H1 (cell line): ENCODE results near the gene LYL1. TPM values are rescaled to one million over a fixed set of nuclear protein-coding genes. Genes with fewer than 3 reads are reported as not detected.

Experiments
- CTBP2 ChIP-seq: IDR thresholded peaks from 2 replicates; pipeline ENCODE4 v1.7.0; 2011; ENCODE audit warnings: borderline replicate concordance, mild to moderate bottlenecking, moderate library complexity, mixed read lengths, low read length; ENCODE audit not compliant: insufficient read depth, insufficient read length
- HDAC2 ChIP-seq, 2 experiments: fragments of 300-600 bp in 1 of 2; sonication (generic) in 1 of 2; IDR thresholded peaks; 2 replicates each; pipeline ENCODE4 v1.6.1; 2011 to 2012; ENCODE audit warnings: low read depth in 2 of 2, low read length in 2 of 2, mild to moderate bottlenecking in 2 of 2, moderate library complexity in 2 of 2, borderline replicate concordance in 1 of 2, inconsistent platforms in 1 of 2
- SAP30 ChIP-seq: fragments of 300-600 bp; sonication (generic); IDR thresholded peaks from 2 replicates; pipeline ENCODE4 v1.7.1; 2012; ENCODE audit warnings: low read length, moderate library complexity, mild to moderate bottlenecking, inconsistent platforms; ENCODE audit not compliant: insufficient read depth, insufficient replicate concordance
- SIN3A ChIP-seq, 2 experiments: IDR thresholded peaks in 1 of 2; conservative IDR thresholded peaks in 1 of 2; 2 replicates each; pipeline ENCODE4 v1.6.1; 2011 to 2012; ENCODE audit warnings: low read length in 2 of 2, improper control_type of control experiment in 1 of 2, low read depth in 1 of 2, mild to moderate bottlenecking in 1 of 2
- polyA plus RNA-seq, 7 experiments: library from polyadenylated mRNA; depleted of rRNA in 3 of 7; stranded (reverse) in 5 of 7; unstranded in 2 of 7; fragments of >200 nt in 5 of 7; fragments of 200-250 nt in 2 of 7; gene quantifications; 1 replicate in 5 of 7; 2 replicates in 1 of 7; 4 replicates in 1 of 7; pipeline versions ENCODE4 v1.2.1 to v1.2.3, GENCODE V29; 2011 to 2013; ENCODE audit warnings: missing spikeins in 2 of 7, mixed read lengths in 2 of 7
- total RNA-seq: library from RNA; stranded (reverse); fragmentation: NEBNext Ultra II Directional; extraction: Animal tissue kit (Norgen Biotek cat#: 25700); gene quantifications from 2 replicates; pipeline ENCODE4 v1.2.1, GENCODE V29; 2021

Gene LYL1
- total and polyA plus RNA-seq, 2 of the 8 experiments (the other 6 are each of a cell fraction or from before 2014, with no cell fraction given) = 0.58 to 0.76 TPM

GRCh38 chr19:13132471-13133180 is 30.0 kb upstream of the LYL1 start (continued):
- TF ChIP-seq SIN3A (conservative IDR thresholded peaks at IDR 0.05 in 1 of 2, IDR thresholded peaks at IDR 0.05 in 1 of 2; ENCODE audit: low read depth in 1 of 2, low read length in 2 of 2) (no peak), SAP30 (no peak), CTBP2 (no peak), HDAC2 (IDR thresholded peaks at IDR 0.05; ENCODE audit: borderline replicate concordance in 1 of 2, low read depth in 2 of 2, low read length in 2 of 2) (no peak; a peak in 1 of 4 replicates)
